HEK293 (cell line): Measurements from ENCODE around the gene TRIM27.

Experiments
- KLF16 ChIP-seq: fragments of 450-650 bp; formaldehyde crosslinking; IDR thresholded peaks from 2 replicates; pipeline ENCODE4 v1.5.1; 2017; ENCODE audit warnings: missing biosample characterization, missing genetic modification characterization
- REST ChIP-seq: fragments of 450-650 bp; formaldehyde crosslinking; IDR thresholded peaks from 2 replicates; pipeline ENCODE4 v1.5.1; 2016; ENCODE audit warnings: missing biosample characterization, missing genetic modification characterization
- TCF7L2 ChIP-seq: IDR thresholded peaks from 2 replicates; pipeline ENCODE4 v1.6.1; 2011; ENCODE audit warnings: low read depth, mild to moderate bottlenecking, inconsistent platforms, low read length, moderate library complexity, borderline replicate concordance
- ZFP37 ChIP-seq: fragments of 450-650 bp; formaldehyde crosslinking; IDR thresholded peaks from 2 replicates; pipeline ENCODE4 v1.5.1; 2016; ENCODE audit warnings: missing biosample characterization, missing genetic modification characterization
- TF ChIP-seq, protein P1 (sequence below): fragments of 450-650 bp; formaldehyde crosslinking; IDR thresholded peaks from 2 replicates; pipeline ENCODE4 v1.5.1; 2016; ENCODE audit warnings: missing biosample characterization, missing genetic modification characterization

GRCh38 chr6:28886079-28886439 lies 37.7 kb downstream of the TRIM27 start:
- TF ChIP-seq, protein P1, sequence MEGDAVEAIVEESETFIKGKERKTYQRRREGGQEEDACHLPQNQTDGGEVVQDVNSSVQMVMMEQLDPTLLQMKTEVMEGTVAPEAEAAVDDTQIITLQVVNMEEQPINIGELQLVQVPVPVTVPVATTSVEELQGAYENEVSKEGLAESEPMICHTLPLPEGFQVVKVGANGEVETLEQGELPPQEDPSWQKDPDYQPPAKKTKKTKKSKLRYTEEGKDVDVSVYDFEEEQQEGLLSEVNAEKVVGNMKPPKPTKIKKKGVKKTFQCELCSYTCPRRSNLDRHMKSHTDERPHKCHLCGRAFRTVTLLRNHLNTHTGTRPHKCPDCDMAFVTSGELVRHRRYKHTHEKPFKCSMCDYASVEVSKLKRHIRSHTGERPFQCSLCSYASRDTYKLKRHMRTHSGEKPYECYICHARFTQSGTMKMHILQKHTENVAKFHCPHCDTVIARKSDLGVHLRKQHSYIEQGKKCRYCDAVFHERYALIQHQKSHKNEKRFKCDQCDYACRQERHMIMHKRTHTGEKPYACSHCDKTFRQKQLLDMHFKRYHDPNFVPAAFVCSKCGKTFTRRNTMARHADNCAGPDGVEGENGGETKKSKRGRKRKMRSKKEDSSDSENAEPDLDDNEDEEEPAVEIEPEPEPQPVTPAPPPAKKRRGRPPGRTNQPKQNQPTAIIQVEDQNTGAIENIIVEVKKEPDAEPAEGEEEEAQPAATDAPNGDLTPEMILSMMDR, result no peak
- TF ChIP-seq TCF7L2, result no peak
- no peak for TF ChIP-seq REST (tag by site-specific recombination)
- TF ChIP-seq KLF16, result no peak
- no peak for TF ChIP-seq ZFP37 (tag by site-specific recombination)
